ENCODE results near the gene ATN1.

ATN1 gene

DNA sequence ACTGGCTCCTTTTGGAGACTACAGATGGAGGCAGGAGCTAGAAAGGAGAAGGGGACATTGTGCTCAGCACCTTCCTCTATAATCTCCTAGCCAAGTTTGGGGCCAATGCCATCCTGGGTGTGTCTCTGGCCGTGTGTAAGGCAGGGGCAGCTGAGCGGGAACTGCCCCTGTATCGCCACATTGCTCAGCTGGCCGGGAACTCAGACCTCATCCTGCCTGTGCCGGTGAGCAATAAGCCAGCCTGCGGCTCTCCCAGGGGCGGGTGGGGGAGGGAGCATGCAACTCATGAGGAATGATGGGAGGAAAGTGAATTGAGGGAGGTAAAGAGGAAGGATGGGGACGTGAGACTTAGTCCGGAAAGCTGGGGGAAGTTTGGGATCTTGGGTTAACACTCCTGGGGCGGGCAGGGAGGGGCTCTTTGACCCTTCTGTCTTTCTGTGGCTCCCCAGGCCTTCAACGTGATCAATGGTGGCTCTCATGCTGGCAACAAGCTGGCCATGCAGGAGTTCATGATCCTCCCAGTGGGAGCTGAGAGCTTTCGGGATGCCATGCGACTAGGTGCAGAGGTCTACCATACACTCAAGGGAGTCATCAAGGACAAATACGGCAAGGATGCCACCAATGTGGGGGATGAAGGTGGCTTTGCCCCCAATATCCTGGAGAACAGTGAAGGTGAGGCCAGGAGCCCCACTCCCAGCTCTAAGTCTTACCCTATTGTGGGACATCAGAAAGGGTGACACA, 10.1 kb upstream of the ATN1 start:
- H3K4me3 ChIP-seq (ENCODE audit: low read length), result no peak overlapping the region
- TF ChIP-seq, protein P1, sequence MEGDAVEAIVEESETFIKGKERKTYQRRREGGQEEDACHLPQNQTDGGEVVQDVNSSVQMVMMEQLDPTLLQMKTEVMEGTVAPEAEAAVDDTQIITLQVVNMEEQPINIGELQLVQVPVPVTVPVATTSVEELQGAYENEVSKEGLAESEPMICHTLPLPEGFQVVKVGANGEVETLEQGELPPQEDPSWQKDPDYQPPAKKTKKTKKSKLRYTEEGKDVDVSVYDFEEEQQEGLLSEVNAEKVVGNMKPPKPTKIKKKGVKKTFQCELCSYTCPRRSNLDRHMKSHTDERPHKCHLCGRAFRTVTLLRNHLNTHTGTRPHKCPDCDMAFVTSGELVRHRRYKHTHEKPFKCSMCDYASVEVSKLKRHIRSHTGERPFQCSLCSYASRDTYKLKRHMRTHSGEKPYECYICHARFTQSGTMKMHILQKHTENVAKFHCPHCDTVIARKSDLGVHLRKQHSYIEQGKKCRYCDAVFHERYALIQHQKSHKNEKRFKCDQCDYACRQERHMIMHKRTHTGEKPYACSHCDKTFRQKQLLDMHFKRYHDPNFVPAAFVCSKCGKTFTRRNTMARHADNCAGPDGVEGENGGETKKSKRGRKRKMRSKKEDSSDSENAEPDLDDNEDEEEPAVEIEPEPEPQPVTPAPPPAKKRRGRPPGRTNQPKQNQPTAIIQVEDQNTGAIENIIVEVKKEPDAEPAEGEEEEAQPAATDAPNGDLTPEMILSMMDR (conservative IDR thresholded peaks at IDR 0.05; ENCODE audit: low read length), result no peak
- no peak for DNase-seq (ENCODE audit: low read depth)

DNA sequence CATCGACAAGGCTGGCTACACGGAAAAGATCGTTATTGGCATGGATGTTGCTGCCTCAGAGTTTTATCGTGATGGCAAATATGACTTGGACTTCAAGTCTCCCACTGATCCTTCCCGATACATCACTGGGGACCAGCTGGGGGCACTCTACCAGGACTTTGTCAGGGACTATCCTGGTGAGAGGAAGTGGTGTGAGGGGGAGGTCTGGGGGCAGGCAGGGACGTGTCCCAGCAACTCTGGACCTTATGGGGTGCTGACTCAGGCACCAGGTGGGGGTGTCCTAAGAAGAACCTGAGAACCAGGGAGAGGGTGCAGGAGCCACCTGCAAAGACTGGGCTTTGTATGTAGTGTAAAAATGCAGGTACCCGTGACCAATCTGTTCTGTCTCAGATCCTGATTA, 8.2 kb upstream of the ATN1 start:
- TF ChIP-seq, protein P1 (conservative IDR thresholded peaks at IDR 0.05; ENCODE audit: low read length), result no peak
- DNase-seq (ENCODE audit: low read depth), result no peak
- no peak overlapping the region for H3K4me3 ChIP-seq (ENCODE audit: low read length)

DNA sequence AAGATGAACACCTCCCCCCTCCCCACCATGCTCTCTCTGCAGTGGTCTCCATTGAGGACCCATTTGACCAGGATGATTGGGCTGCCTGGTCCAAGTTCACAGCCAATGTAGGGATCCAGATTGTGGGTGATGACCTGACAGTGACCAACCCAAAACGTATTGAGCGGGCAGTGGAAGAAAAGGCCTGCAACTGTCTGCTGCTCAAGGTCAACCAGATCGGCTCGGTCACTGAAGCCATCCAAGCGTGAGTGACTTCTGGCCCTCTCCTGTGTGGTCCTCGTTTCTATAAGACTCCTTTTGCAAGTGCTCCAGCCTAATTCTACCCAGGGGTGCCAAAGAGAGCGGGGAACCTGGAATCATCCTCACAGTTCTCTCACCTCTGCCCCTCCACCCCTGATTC, 6.2 kb upstream of the ATN1 start:
- no peak for DNase-seq (ENCODE audit: low read depth)
- TF ChIP-seq, protein P1 (conservative IDR thresholded peaks at IDR 0.05; ENCODE audit: low read length), result no peak
- no peak overlapping the region for H3K4me3 ChIP-seq (ENCODE audit: low read length)

DNA sequence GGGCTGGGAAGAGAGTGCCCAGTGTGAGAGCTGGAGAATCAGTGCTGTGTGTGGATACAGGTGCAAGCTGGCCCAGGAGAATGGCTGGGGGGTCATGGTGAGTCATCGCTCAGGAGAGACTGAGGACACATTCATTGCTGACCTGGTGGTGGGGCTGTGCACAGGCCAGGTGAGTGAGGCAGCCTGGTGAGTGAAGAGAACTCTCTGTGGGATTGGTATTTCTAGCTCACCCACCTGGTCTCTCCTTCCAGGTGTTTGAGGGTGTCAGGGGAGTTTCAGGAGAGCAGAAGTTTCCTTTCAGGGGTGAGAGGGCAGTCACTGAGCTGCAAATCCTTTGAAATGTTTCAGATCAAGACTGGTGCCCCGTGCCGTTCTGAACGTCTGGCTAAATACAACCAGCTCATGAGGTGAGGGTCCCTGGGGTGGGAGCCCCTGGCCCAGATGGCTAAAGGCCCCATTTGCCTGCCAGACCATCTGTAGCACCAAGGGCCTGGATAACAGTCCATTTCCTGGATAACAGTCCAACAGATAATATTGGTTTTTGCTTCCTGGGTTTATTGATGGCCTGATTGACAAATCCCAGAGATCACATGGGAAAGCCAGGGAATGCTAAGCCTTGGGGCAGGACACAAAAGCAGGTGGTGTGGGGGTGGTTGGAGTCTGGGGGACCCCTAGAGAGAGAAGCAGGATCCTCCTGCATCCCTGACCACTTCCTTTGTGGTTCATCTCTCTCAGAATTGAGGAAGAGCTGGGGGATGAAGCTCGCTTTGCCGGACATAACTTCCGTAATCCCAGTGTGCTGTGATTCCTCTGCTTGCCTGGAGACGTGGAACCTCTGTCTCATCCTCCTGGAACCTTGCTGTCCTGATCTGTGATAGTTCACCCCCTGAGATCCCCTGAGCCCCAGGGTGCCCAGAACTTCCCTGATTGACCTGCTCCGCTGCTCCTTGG, 5.5 kb upstream of the ATN1 start:
- no peak for DNase-seq (ENCODE audit: low read depth)
- H3K4me3 ChIP-seq (ENCODE audit: low read length), result no peak overlapping the region
- TF ChIP-seq, protein P1 (conservative IDR thresholded peaks at IDR 0.05; ENCODE audit: low read length), result no peak

DNA sequence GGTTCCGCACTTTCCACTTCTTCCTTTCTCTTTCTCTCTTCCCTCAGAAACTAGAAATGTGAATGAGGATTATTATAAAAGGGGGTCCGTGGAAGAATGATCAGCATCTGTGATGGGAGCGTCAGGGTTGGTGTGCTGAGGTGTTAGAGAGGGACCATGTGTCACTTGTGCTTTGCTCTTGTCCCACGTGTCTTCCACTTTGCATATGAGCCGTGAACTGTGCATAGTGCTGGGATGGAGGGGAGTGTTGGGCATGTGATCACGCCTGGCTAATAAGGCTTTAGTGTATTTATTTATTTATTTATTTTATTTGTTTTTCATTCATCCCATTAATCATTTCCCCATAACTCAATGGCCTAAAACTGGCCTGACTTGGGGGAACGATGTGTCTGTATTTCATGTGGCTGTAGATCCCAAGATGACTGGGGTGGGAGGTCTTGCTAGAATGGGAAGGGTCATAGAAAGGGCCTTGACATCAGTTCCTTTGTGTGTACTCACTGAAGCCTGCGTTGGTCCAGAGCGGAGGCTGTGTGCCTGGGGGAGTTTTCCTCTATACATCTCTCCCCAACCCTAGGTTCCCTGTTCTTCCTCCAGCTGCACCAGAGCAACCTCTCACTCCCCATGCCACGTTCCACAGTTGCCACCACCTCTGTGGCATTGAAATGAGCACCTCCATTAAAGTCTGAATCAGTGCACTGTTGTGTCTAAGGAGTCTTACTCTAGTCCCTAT, 4.6 kb upstream of the ATN1 start:
- no peak for DNase-seq (ENCODE audit: low read depth)
- H3K4me3 ChIP-seq (ENCODE audit: low read length), result no peak overlapping the region
- TF ChIP-seq, protein P1 (conservative IDR thresholded peaks at IDR 0.05; ENCODE audit: low read length), result no peak; the same call in 1 of the 2 replicates

DNA sequence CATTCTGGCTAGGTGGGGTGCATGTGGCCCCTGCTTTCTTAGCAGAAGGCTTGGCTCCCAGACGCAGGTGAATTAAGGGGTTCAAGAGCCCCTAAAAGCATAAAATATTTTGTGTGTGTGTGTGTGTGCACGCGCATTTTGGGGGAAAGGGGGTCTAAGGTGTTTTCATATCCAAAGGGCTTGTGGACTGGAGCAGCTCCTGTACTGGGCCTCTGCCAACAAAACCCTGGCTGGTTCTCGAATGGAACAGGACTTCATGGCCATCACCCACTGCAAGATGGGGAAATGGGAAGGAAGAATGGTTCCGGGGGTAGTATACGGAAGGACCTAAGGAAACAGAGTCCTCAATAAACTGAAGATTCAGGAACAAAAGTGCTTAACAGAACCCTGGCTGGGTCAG, 3.9 kb upstream of the ATN1 start:
- TF ChIP-seq, protein P1 (conservative IDR thresholded peaks at IDR 0.05; ENCODE audit: low read length), result no peak
- DNase-seq (ENCODE audit: low read depth), result no peak
- H3K4me3 ChIP-seq (ENCODE audit: low read length), result no peak overlapping the region
